ENCODE data around the gene PRRG3. TPM values are rescaled to one million over a fixed set of nuclear protein-coding genes. Genes with fewer than 3 reads are reported as not detected.

Gene PRRG3
- polyA plus RNA-seq, 3 donors: not detected

DNA sequence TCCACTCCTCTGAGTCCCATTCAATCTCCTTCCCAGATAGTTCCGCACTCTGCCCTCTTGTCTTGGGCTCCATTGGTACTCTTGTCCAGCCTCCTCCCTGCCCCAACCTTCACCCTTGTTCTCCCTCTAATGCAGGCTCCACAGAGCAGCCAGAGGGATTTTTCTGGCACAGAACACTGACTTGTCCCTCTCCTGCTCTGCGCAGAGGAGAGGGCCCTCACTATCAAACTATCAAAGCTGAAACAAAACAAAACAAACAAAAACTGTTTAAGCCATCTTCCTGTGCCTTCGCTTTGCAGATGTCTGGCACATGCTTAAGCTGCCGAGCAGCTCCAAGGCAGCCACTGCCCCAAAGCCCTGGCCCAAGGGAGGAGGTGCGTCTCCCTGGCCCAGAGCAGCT is 42.2 kb downstream of the PRRG3 start:
- H3K9ac ChIP-seq (ENCODE audit: insufficient read depth, low read length, poor library complexity, severe bottlenecking): no peak overlapping the region
- no peaks in the 10 kb centered on the region for H3K79me2 ChIP-seq (ENCODE audit: insufficient read depth, low read length)
- H3K27ac ChIP-seq (ENCODE audit: low read depth in 1 of 2, low read length in 2 of 2): no peak overlapping the region
- 100% methylated on average over 2 of the region's 5 CpGs for WGBS (ENCODE audit: insufficient coverage)
- DNase-seq: no peak
- Mint-ChIP-seq H3K27ac (peak overlapping the region in 1 of 7 donors; percentile 1), H3K27me3 (ENCODE audit: low read depth in 3 of 3) (peaks cover 5 to 12% (median 9%) of the 10 kb centered on the region in 3 donors), H3K9me3 (peaks cover 3 to 11% (median 6%) of the 10 kb centered on the region in 7 donors), H3K4me1 (no peaks in the 10 kb centered on the region), H3K4me3 (no peak overlapping the region), H3K36me3 (no peaks in the 10 kb centered on the region)
- H4K20me1 ChIP-seq (ENCODE audit: insufficient read depth, low read length): no peaks in the 10 kb centered on the region
- intact Hi-C loops (cut with micrococcal nuclease): no loop called here
- no peak overlapping the region for H3K4me3 ChIP-seq (replicated peaks in 1 of 3; ENCODE audit: low read depth in 2 of 3, low read length in 3 of 3)
- H3K4me2 ChIP-seq (replicated peaks; ENCODE audit: extremely low read depth, low read length, poor library complexity, severe bottlenecking): no peak overlapping the region
- H3K27me3 ChIP-seq (ENCODE audit: control insufficient read depth in 2 of 2, insufficient read depth in 2 of 2, low read length in 2 of 2): no peaks in the 10 kb centered on the region
- no peaks in the 10 kb centered on the region for H3K9me3 ChIP-seq (replicated peaks in 1 of 2; ENCODE audit: control insufficient read depth in 1 of 2, insufficient read depth in 1 of 2, low read length in 2 of 2)
- H2AFZ ChIP-seq (ENCODE audit: insufficient read depth, low read depth, low read length, poor library complexity, severe bottlenecking): no peak overlapping the region
- TF ChIP-seq, protein P1, sequence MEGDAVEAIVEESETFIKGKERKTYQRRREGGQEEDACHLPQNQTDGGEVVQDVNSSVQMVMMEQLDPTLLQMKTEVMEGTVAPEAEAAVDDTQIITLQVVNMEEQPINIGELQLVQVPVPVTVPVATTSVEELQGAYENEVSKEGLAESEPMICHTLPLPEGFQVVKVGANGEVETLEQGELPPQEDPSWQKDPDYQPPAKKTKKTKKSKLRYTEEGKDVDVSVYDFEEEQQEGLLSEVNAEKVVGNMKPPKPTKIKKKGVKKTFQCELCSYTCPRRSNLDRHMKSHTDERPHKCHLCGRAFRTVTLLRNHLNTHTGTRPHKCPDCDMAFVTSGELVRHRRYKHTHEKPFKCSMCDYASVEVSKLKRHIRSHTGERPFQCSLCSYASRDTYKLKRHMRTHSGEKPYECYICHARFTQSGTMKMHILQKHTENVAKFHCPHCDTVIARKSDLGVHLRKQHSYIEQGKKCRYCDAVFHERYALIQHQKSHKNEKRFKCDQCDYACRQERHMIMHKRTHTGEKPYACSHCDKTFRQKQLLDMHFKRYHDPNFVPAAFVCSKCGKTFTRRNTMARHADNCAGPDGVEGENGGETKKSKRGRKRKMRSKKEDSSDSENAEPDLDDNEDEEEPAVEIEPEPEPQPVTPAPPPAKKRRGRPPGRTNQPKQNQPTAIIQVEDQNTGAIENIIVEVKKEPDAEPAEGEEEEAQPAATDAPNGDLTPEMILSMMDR (IDR thresholded peaks at IDR 0.05): no peak
- no peaks in the 10 kb centered on the region for H3K36me3 ChIP-seq (replicated peaks in 1 of 2; ENCODE audit: control insufficient read depth in 1 of 2, insufficient read depth in 2 of 2, low read length in 2 of 2)
- H3K4me1 ChIP-seq (ENCODE audit: control insufficient read depth in 1 of 2, insufficient read depth in 2 of 2, low read length in 2 of 2): no peaks in the 10 kb centered on the region

DNA sequence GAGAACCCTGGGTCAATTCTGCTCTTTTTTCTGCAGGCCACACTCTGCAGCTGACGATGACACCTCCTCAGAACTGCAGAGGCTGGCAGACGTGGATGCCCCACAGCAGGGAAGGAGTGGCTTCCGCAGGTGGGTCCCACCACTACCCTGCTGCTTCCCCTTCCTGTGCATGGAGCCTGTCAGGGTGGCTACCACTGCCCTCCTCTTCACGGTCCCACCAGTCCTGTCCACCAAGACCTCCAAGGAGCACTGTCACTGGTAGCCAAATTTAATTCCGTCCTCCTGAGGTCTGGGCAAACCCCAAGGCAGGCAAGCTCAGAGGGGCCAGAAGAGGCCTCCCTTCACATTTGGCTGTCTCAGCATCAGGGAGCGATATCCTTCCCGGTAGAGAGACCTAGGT is 43.5 kb downstream of the PRRG3 start:
- no peak overlapping the region for H3K27ac ChIP-seq (ENCODE audit: low read depth in 1 of 2, low read length in 2 of 2)
- Mint-ChIP-seq H3K9me3 (peaks cover 3 to 11% (median 6%) of the 10 kb centered on the region in 7 donors), H3K4me3 (no peak overlapping the region), H3K36me3 (no peaks in the 10 kb centered on the region), H3K27ac (no peak overlapping the region), H3K27me3 (ENCODE audit: low read depth in 3 of 3) (peaks cover 4 to 8% (median 5%) of the 10 kb centered on the region in 3 donors), H3K4me1 (no peaks in the 10 kb centered on the region)
- no peaks in the 10 kb centered on the region for H3K36me3 ChIP-seq (replicated peaks in 1 of 2; ENCODE audit: control insufficient read depth in 1 of 2, insufficient read depth in 2 of 2, low read length in 2 of 2)
- no peak for DNase-seq
- WGBS (ENCODE audit: insufficient coverage): 76% methylated on average over 6 of the region's 7 CpGs
- H3K4me2 ChIP-seq (replicated peaks; ENCODE audit: extremely low read depth, low read length, poor library complexity, severe bottlenecking): no peak overlapping the region
- H3K9ac ChIP-seq (ENCODE audit: insufficient read depth, low read length, poor library complexity, severe bottlenecking): no peak overlapping the region
- TF ChIP-seq, protein P1 (IDR thresholded peaks at IDR 0.05): no peak
- H2AFZ ChIP-seq (ENCODE audit: insufficient read depth, low read depth, low read length, poor library complexity, severe bottlenecking): no peak overlapping the region
- no peaks in the 10 kb centered on the region for H3K9me3 ChIP-seq (replicated peaks in 1 of 2; ENCODE audit: control insufficient read depth in 1 of 2, insufficient read depth in 1 of 2, low read length in 2 of 2)
- no peak overlapping the region for H3K4me3 ChIP-seq (replicated peaks in 1 of 3; ENCODE audit: low read depth in 2 of 3, low read length in 3 of 3)
- no peaks in the 10 kb centered on the region for H4K20me1 ChIP-seq (ENCODE audit: insufficient read depth, low read length)
- H3K79me2 ChIP-seq (ENCODE audit: insufficient read depth, low read length): no peaks in the 10 kb centered on the region
- H3K27me3 ChIP-seq (ENCODE audit: control insufficient read depth in 2 of 2, insufficient read depth in 2 of 2, low read length in 2 of 2): no peaks in the 10 kb centered on the region
- intact Hi-C loops (cut with micrococcal nuclease): no loop called here
- H3K4me1 ChIP-seq (ENCODE audit: control insufficient read depth in 1 of 2, insufficient read depth in 2 of 2, low read length in 2 of 2): no peaks in the 10 kb centered on the region

All from CD14-positive monocyte (primary cell).